Breast epithelium (tissue), 4 donors: Measurements from ENCODE around the gene CENPW. TPM values are rescaled to one million over a fixed set of nuclear protein-coding genes. Genes with fewer than 3 reads are reported as not detected.

ENCODE experiments used
- DNase-seq, 2 donors: peaks; one replicate each; pipeline ENCODE4 v3.0.0-alpha.2; 2019; ENCODE audit warnings: low spot score in 2 of 2
- H3K27ac ChIP-seq, 2 donors: fragments of 200-600 bp; sonication (generic) in 1 of 2; one replicate each; pipeline ENCODE4 v1.5.1; 2016 to 2019; ENCODE audit warnings: mild to moderate bottlenecking in 1 of 2
- H3K27me3 ChIP-seq, 2 donors: fragments of 200-600 bp; sonication (generic) in 1 of 2; one replicate each; pipeline versions ENCODE4 v1.5.1 to v1.6.0; 2017 to 2019; ENCODE audit warnings: control low read depth in 1 of 2, mild to moderate bottlenecking in 1 of 2
- H3K36me3 ChIP-seq: fragments of 200-600 bp; one replicate; pipeline ENCODE4 v1.5.1; 2019
- H3K4me1 ChIP-seq, 2 donors: fragments of 200-600 bp; sonication (generic); one replicate each; pipeline ENCODE4 v1.5.1; 2016 to 2019; ENCODE audit warnings: control low read depth in 1 of 2
- H3K4me3 ChIP-seq, 3 donors: fragments of 200-600 bp; sonication (generic); 1 replicate in 2 of 3; 2 replicates in 1 of 3; pipeline ENCODE4 v1.5.1; 2016 to 2019; ENCODE audit warnings: mild to moderate bottlenecking in 3 of 3, moderate library complexity in 2 of 3
- H3K9me3 ChIP-seq, 2 donors: fragments of 200-600 bp; sonication (generic) in 1 of 2; one replicate each; pipeline ENCODE4 v1.5.1; 2016 to 2019; ENCODE audit warnings: control low read depth in 1 of 2
- POLR2A ChIP-seq: fragments of 450-650 bp; IDR thresholded peaks from one replicate; pipeline ENCODE4 v1.6.1; 2016; ENCODE audit warnings: antibody characterized with exemption, mild to moderate bottlenecking, moderate library complexity
- POLR2AphosphoS5 ChIP-seq, 3 donors: sonication (generic); formaldehyde crosslinking; IDR thresholded peaks; one replicate each; pipeline ENCODE4 v1.6.1; 2017; ENCODE audit warnings: antibody characterized with exemption in 3 of 3
- intact Hi-C: fragments of 100-400 bp; cut with DNase I; formaldehyde crosslinking; loops from one replicate; pipeline ENCODE4 v1.15.1; 2023; ENCODE audit warnings: low total_unique reads
- total RNA-seq, 3 donors: library from RNA; depleted of rRNA; stranded (reverse); fragments of >200 nt; gene quantifications; one replicate each; pipeline ENCODE4 v1.1.0, GENCODE V29; 2016
- TF ChIP-seq, protein P1 (sequence below), 3 donors: fragments of 450-650 bp; IDR thresholded peaks; one replicate each; pipeline ENCODE4 v1.5.1; 2016 to 2017; ENCODE audit warnings: antibody characterized with exemption in 3 of 3, mild to moderate bottlenecking in 3 of 3, moderate library complexity in 3 of 3

Gene CENPW
- total RNA-seq, 3 donors from 2014 or later: 3.3 to 3.8 TPM; not detected in 1

DNA sequence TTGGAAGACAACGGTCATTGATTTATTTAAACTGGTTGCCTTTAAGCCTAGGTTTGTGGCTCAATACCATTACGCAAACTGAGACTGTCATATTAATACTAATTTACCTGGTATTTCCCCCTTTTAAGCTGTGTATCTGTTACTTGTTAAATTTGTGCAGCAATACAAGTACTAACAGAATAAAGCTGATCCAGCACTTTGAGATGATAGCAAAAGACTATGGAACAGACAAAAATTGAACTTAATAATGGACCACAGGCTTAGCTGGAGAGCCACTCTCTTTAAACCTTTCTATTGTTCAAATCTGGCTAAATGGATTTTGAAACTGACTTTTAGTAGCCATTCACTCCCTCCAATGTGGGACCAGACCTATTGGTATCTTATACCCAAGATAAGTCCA lies 6.2 kb upstream of the CENPW start:
- no peaks in the 10 kb centered on the region for H3K36me3 ChIP-seq
- H3K27me3 ChIP-seq: no peaks in the 10 kb centered on the region
- intact Hi-C loops: no loop called here
- H3K4me3 ChIP-seq: no peak overlapping the region
- H3K9me3 ChIP-seq: no peaks in the 10 kb centered on the region
- TF ChIP-seq POLR2AphosphoS5 (IDR thresholded peaks at IDR 0.05) (no peak), POLR2A (no peak)
- TF ChIP-seq, protein P1, sequence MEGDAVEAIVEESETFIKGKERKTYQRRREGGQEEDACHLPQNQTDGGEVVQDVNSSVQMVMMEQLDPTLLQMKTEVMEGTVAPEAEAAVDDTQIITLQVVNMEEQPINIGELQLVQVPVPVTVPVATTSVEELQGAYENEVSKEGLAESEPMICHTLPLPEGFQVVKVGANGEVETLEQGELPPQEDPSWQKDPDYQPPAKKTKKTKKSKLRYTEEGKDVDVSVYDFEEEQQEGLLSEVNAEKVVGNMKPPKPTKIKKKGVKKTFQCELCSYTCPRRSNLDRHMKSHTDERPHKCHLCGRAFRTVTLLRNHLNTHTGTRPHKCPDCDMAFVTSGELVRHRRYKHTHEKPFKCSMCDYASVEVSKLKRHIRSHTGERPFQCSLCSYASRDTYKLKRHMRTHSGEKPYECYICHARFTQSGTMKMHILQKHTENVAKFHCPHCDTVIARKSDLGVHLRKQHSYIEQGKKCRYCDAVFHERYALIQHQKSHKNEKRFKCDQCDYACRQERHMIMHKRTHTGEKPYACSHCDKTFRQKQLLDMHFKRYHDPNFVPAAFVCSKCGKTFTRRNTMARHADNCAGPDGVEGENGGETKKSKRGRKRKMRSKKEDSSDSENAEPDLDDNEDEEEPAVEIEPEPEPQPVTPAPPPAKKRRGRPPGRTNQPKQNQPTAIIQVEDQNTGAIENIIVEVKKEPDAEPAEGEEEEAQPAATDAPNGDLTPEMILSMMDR (IDR thresholded peaks at IDR 0.05): no peak
- H3K27ac ChIP-seq: no peak overlapping the region
- H3K4me1 ChIP-seq: no peaks in the 10 kb centered on the region
- no peak for DNase-seq

DNA sequence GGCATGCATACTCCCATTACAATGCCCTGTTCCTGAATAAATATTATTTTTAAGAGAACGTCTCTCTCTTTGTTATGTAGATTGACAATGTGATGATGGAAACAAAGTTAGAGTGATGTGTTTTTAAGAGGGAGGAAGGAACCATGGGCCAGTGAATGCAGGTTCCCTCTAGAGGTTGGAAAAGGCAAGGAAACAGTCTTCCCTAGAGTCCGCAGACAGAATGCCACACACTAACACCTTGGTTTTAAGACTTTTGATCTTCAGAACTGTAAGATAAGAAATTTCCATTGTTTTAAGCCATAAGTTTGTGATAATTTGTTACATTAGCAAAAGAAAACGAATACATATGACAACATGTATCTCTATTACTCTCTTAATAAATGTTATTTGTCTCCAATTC lies 4.7 kb upstream of the CENPW start:
- Histone ChIP-seq H3K27ac (no peak overlapping the region), H3K4me1 (no peaks in the 10 kb centered on the region)
- TF ChIP-seq POLR2AphosphoS5 (IDR thresholded peaks at IDR 0.05) (no peak), POLR2A (no peak)
- TF ChIP-seq, protein P1 (IDR thresholded peaks at IDR 0.05): no peak

DNA sequence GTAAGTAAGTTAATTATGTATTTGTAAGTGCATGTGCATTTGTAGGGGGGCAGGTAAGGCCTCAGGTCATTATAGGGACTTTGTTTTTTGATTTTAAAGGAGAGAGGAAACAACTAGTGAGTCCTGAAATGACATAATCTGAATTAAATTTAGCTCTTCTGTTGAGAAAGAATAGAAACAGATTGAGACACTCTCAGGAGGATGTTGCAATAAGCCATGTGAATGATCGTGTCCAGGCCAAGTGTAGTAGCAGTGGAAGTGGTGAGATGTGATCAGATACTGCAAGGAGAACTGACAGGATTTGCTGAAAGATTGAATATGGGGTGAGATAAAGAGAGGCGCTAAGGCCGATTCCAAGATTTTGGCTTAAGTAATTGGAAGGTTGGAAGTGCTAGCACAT lies 2.6 kb upstream of the CENPW start:
- peak in 1 of 2 donors; percentile 40 for DNase-seq
- TF ChIP-seq POLR2AphosphoS5 (IDR thresholded peaks at IDR 0.05) (peak; percentile 46 to 94 (median 85)), POLR2A (no peak)
- H3K27ac ChIP-seq: peak overlapping the region; percentile 63 to 69
- no peaks in the 10 kb centered on the region for H3K9me3 ChIP-seq
- no peaks in the 10 kb centered on the region for H3K36me3 ChIP-seq
- no peak overlapping the region for H3K4me3 ChIP-seq
- H3K4me1 ChIP-seq: peaks cover 0 to 9% of the 10 kb centered on the region in 2 donors
- H3K27me3 ChIP-seq: no peaks in the 10 kb centered on the region
- intact Hi-C loops: no loop called here

More for the DNA sequence above, 4.7 kb upstream of the CENPW start:
- no peaks in the 10 kb centered on the region for H3K9me3 ChIP-seq
- H3K27me3 ChIP-seq: no peaks in the 10 kb centered on the region
- H3K36me3 ChIP-seq: no peaks in the 10 kb centered on the region
- no peak for DNase-seq
- H3K4me3 ChIP-seq: no peak overlapping the region
- intact Hi-C loops: no loop called here

DNA sequence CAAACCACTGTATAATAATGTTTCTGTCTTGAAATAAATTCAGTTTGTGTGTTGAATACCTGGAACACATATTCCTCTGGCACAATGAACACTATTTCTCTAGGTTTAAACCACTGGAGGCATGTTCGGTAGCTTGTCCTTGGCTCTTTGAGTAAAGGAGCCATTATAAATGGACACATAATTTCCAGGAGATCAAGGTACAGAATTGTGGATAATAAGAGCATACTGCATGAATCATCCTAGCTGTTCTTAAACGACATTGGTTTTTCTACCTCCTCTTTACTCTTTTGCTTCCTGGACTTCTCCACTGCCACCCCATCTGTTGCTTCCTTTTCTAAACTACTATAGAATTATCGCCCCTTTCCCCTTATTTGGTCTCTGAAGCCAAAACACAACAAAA lies 1.2 kb downstream of the CENPW start:
- intact Hi-C loops: no loop called here
- TF ChIP-seq POLR2A (no peak), POLR2AphosphoS5 (IDR thresholded peaks at IDR 0.05) (no peak)
- TF ChIP-seq, protein P1 (IDR thresholded peaks at IDR 0.05): no peak
- H3K9me3 ChIP-seq: no peaks in the 10 kb centered on the region
- DNase-seq: no peak
- peaks cover 0 to 9% of the 10 kb centered on the region in 2 donors for H3K4me1 ChIP-seq
- peak overlapping the region; percentile 71 to 91 (median 74) for H3K4me3 ChIP-seq
- H3K27ac ChIP-seq: no peak overlapping the region
- H3K36me3 ChIP-seq: no peaks in the 10 kb centered on the region
- no peaks in the 10 kb centered on the region for H3K27me3 ChIP-seq

DNA sequence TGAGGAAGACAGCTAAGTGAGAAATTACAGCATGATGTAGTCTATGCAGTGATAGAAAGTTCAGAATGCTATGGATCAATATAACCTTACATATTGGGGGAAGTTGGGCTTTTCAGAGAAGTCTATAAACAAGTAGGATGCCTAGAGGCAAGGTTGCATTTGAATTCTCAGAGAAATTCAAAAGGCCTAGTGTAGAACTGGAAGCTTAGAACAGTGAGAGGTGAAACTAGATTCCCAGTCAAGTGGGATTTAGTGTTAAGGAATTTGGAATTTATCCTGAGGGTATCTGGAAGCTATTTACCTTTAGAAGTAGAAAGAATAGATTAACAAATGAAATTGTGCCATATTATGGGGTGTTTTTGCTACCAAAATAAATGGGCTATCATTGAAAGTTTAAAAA lies 4.3 kb downstream of the CENPW start:
- no peaks in the 10 kb centered on the region for H3K27me3 ChIP-seq
- TF ChIP-seq POLR2A (no peak), POLR2AphosphoS5 (IDR thresholded peaks at IDR 0.05) (no peak)
- TF ChIP-seq, protein P1 (IDR thresholded peaks at IDR 0.05): no peak
- H3K9me3 ChIP-seq: no peaks in the 10 kb centered on the region
- no peak overlapping the region for H3K27ac ChIP-seq
- H3K4me3 ChIP-seq: no peak overlapping the region
- no peak for DNase-seq
- H3K4me1 ChIP-seq: peaks cover 0 to 9% of the 10 kb centered on the region in 2 donors
- intact Hi-C loops: no loop called here
- no peaks in the 10 kb centered on the region for H3K36me3 ChIP-seq

DNA sequence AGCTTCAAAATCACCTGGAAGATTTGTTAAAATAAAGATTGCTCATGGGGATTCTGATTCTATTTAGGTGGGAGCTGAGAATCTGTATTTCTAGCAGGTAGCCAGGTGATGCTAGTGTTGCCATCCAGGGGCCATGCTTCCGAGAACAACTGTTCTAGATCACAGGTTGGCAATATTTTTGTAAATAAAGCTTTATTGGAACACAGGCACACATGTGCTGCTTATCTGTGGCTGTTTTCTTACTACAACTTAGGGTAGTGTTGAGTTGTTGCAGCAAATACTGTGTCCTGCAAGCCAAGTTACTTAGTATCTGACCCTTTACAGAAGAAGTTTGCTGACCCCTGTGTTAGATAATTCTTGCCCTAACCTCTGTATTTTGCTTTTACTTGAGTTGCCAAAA lies 12.0 kb downstream of the CENPW start:
- H3K4me1 ChIP-seq: no peaks in the 10 kb centered on the region
- H3K27ac ChIP-seq: no peak overlapping the region
- no peak overlapping the region for H3K4me3 ChIP-seq
- no peaks in the 10 kb centered on the region for H3K27me3 ChIP-seq
- H3K36me3 ChIP-seq: no peaks in the 10 kb centered on the region
- intact Hi-C loops: no loop called here
- H3K9me3 ChIP-seq: peaks cover 0 to 7% of the 10 kb centered on the region in 2 donors
- TF ChIP-seq, protein P1 (IDR thresholded peaks at IDR 0.05): no peak
- TF ChIP-seq POLR2A: no peak
- no peak for TF ChIP-seq POLR2AphosphoS5 (IDR thresholded peaks at IDR 0.05)
- DNase-seq: no peak
